CD14-positive monocyte (primary cell): Measurements from ENCODE around the gene IZUMO4. TPM values are rescaled to one million over a fixed set of nuclear protein-coding genes. Genes with fewer than 3 reads are reported as not detected.
A peak's percentile ranks its signal among the peaks of the same experiment; 100 is the strongest.

Experiments used
- DNase-seq, 3 donors: peaks; one replicate each; pipeline ENCODE4 v3.0.0-alpha.2; 2011 to 2022
- H2AFZ ChIP-seq: 2 replicates; pipeline ENCODE4 v1.6.0; 2012; ENCODE audit warnings: mild to moderate bottlenecking, low read depth, low read length, inconsistent platforms; ENCODE audit not compliant: insufficient read depth, poor library complexity, severe bottlenecking
- H3K27ac ChIP-seq, 2 donors: 1 replicate in 1 of 2; 2 replicates in 1 of 2; pipeline ENCODE4 v1.5.1; 2012 to 2013; ENCODE audit warnings: low read length in 2 of 2, control low read depth in 1 of 2, inconsistent platforms in 1 of 2, low read depth in 1 of 2, mild to moderate bottlenecking in 1 of 2
- H3K27me3 ChIP-seq, 2 donors: one replicate each; pipeline versions ENCODE4 v1.6.0 to v1.6.1; 2011 to 2013; ENCODE audit warnings: low read length in 2 of 2; ENCODE audit not compliant: control insufficient read depth in 2 of 2, insufficient read depth in 2 of 2
- H3K36me3 ChIP-seq, 2 donors: replicated peaks in 1 of 2; 1 replicate in 1 of 2; 2 replicates in 1 of 2; pipeline versions ENCODE4 v1.5.1 to v1.6.1; 2012 to 2013; ENCODE audit warnings: low read length in 2 of 2, control low read depth in 1 of 2, inconsistent platforms in 1 of 2, mild to moderate bottlenecking in 1 of 2; ENCODE audit not compliant: insufficient read depth in 2 of 2, control insufficient read depth in 1 of 2
- H3K4me1 ChIP-seq, 2 donors: 1 replicate in 1 of 2; 2 replicates in 1 of 2; pipeline versions ENCODE4 v1.5.1 to v1.6.1; 2012 to 2013; ENCODE audit warnings: low read length in 2 of 2, control low read depth in 1 of 2, inconsistent platforms in 1 of 2, mild to moderate bottlenecking in 1 of 2, moderate library complexity in 1 of 2; ENCODE audit not compliant: insufficient read depth in 2 of 2, control insufficient read depth in 1 of 2
- H3K4me2 ChIP-seq: replicated peaks from 2 replicates; pipeline ENCODE3; 2012; ENCODE audit warnings: low read length, moderate library complexity, mild to moderate bottlenecking; ENCODE audit not compliant: poor library complexity, severe bottlenecking; ENCODE audit errors: extremely low read depth
- H3K4me3 ChIP-seq, 3 experiments: fragments of 200-600 bp in 1 of 3; sonication (generic) in 1 of 3; replicated peaks in 1 of 3; 1 replicate in 2 of 3; 2 replicates in 1 of 3; pipeline ENCODE4 v1.5.1; 2011 to 2013; ENCODE audit warnings: low read length in 3 of 3, mild to moderate bottlenecking in 3 of 3, control low read depth in 2 of 3, low read depth in 2 of 3, inconsistent platforms in 1 of 3, moderate library complexity in 1 of 3
- H3K79me2 ChIP-seq: 2 replicates; pipeline ENCODE4 v1.6.0; 2012; ENCODE audit warnings: mild to moderate bottlenecking, control low read depth, inconsistent platforms, low read length, moderate library complexity; ENCODE audit not compliant: insufficient read depth
- H3K9ac ChIP-seq: 2 replicates; pipeline ENCODE4 v1.6.0; 2017; ENCODE audit warnings: low read length, mild to moderate bottlenecking; ENCODE audit not compliant: insufficient read depth, poor library complexity, severe bottlenecking
- H3K9me3 ChIP-seq, 2 donors: replicated peaks in 1 of 2; 1 replicate in 1 of 2; 2 replicates in 1 of 2; pipeline versions ENCODE4 v1.5.1 to v1.6.1; 2012 to 2013; ENCODE audit warnings: low read length in 2 of 2, control low read depth in 1 of 2; ENCODE audit not compliant: control insufficient read depth in 1 of 2, insufficient read depth in 1 of 2
- H4K20me1 ChIP-seq: 2 replicates; pipeline ENCODE4 v1.6.0; 2012; ENCODE audit warnings: mild to moderate bottlenecking, low read length, control low read depth, moderate library complexity; ENCODE audit not compliant: insufficient read depth
- H3K27ac Mint-ChIP-seq, 7 donors: one replicate each; pipeline ENCODE4 v1.8.0; 2020; ENCODE audit warnings: mild to moderate bottlenecking in 7 of 7, mixed read lengths in 7 of 7, moderate library complexity in 6 of 7, inconsistent platforms in 2 of 7
- H3K27me3 Mint-ChIP-seq, 3 donors: one replicate each; pipeline ENCODE4 v1.8.0; 2021 to 2022; ENCODE audit warnings: low read depth in 3 of 3, mild to moderate bottlenecking in 3 of 3, mixed read lengths in 3 of 3, moderate library complexity in 3 of 3, inconsistent platforms in 1 of 3
- H3K36me3 Mint-ChIP-seq, 2 donors: one replicate each; pipeline ENCODE4 v1.8.0; 2020; ENCODE audit warnings: mixed read lengths in 2 of 2, inconsistent platforms in 1 of 2, mild to moderate bottlenecking in 1 of 2
- H3K4me1 Mint-ChIP-seq: one replicate; pipeline ENCODE4 v1.8.0; 2020; ENCODE audit warnings: mild to moderate bottlenecking, mixed read lengths
- H3K4me3 Mint-ChIP-seq, 2 donors: one replicate each; pipeline ENCODE4 v1.8.0; 2020; ENCODE audit warnings: mild to moderate bottlenecking in 2 of 2, mixed read lengths in 2 of 2, moderate library complexity in 1 of 2
- H3K9me3 Mint-ChIP-seq, 7 donors: one replicate each; pipeline ENCODE4 v1.8.0; 2020 to 2022; ENCODE audit warnings: mixed read lengths in 7 of 7, mild to moderate bottlenecking in 6 of 7, moderate library complexity in 6 of 7, inconsistent platforms in 2 of 7
- WGBS: methylation state at CpG from one replicate; pipeline ENCODE4 v1.1.5; 2013; ENCODE audit warnings: missing lambda C conversion rate; ENCODE audit not compliant: insufficient coverage; 5-methylcytosine and 5-hydroxymethylcytosine counted together
- intact Hi-C, 2 donors: fragments of 100-400 bp; cut with micrococcal nuclease; formaldehyde crosslinking; loops; one replicate each; pipeline versions ENCODE4 v1.15.0 to v1.15.1; 2023
- polyA plus RNA-seq, 3 donors: library from polyadenylated mRNA; depleted of rRNA in 1 of 3; unstranded in 2 of 3; stranded (reverse) in 1 of 3; fragments of 300-500 nt in 2 of 3; fragments of >200 nt in 1 of 3; fragmentation: Illumina TruSeq in 2 of 3; gene quantifications; 1 replicate in 2 of 3; 2 replicates in 1 of 3; pipeline ENCODE4 v1.2.3, GENCODE V29; 2012 to 2021
- TF ChIP-seq, protein P1 (sequence below): fragments of 200-600 bp; IDR thresholded peaks from one replicate; pipeline ENCODE4 v1.8.0; 2022; ENCODE audit warnings: antibody characterized with exemption, mild to moderate bottlenecking

The IZUMO4 gene
- polyA plus RNA-seq, 3 donors: 0.41 to 17.5 (median 0.80) TPM

DNA sequence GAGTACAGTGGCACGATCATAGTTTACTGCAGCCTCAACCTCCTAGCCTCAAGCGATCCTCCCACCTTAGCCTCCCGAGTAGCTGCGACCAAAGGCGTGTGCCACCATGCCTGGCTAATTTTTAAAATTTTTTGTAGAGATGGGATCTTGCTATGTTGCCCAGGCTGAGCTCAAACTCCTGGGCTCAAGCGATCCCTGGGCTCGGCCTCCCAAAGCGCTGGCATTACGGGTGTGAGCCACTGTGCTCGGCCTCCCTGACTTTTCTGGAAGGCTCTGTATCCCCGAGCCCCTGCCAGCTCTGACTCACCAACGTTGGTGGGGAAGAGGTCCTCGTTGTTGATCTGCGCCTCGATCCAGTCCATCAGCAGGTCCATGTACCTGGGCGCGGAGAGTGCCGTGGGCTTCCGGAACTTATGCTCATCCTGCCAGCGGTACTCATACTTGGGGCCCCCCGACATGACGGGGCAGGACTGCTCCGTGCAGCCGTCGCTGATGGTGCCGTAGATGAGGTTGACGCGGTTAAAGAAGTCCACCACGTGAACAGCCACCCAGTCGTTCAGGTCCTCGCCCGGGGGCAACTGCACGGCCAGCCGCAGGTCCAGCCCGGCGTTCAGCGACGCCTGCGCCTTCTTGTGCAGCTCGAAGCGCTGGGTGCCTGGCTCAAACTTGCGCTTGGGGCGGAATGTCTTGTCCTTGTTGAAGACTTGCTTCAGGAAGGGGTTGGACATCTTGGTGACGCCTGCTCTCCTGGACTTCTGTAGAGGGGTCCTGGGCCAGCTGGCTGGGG, 18.7 kb upstream of the IZUMO4 start:
- TF ChIP-seq, protein P1, sequence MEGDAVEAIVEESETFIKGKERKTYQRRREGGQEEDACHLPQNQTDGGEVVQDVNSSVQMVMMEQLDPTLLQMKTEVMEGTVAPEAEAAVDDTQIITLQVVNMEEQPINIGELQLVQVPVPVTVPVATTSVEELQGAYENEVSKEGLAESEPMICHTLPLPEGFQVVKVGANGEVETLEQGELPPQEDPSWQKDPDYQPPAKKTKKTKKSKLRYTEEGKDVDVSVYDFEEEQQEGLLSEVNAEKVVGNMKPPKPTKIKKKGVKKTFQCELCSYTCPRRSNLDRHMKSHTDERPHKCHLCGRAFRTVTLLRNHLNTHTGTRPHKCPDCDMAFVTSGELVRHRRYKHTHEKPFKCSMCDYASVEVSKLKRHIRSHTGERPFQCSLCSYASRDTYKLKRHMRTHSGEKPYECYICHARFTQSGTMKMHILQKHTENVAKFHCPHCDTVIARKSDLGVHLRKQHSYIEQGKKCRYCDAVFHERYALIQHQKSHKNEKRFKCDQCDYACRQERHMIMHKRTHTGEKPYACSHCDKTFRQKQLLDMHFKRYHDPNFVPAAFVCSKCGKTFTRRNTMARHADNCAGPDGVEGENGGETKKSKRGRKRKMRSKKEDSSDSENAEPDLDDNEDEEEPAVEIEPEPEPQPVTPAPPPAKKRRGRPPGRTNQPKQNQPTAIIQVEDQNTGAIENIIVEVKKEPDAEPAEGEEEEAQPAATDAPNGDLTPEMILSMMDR: no peak
- Mint-ChIP-seq H3K27ac (peak overlapping the region in 5 of 7 donors; percentile 3 to 69 (median 43)), H3K9me3 (no peaks in the 10 kb centered on the region), H3K27me3 (peaks cover 0 to 3% (median 0%) of the 10 kb centered on the region in 3 donors), H3K36me3 (peaks cover 61 to 97% of the 10 kb centered on the region in 2 donors), H3K4me1 (peaks cover 47% of the 10 kb centered on the region), H3K4me3 (no peak overlapping the region)
- Histone ChIP-seq H3K4me1 (peaks cover 48 to 65% of the 10 kb centered on the region in 2 donors), H3K4me2 (no peak overlapping the region), H3K79me2 (peaks cover 96% of the 10 kb centered on the region), H3K9ac (no peak overlapping the region), H3K27ac (no peak overlapping the region), H3K9me3 (no peaks in the 10 kb centered on the region), H3K27me3 (no peaks in the 10 kb centered on the region), H3K4me3 (no peak overlapping the region), H4K20me1 (peaks cover 99% of the 10 kb centered on the region), H2AFZ (no peak overlapping the region), H3K36me3 (peaks cover 67 to 76% of the 10 kb centered on the region in 2 donors)
- 97% methylated on average over 39 of the region's 44 CpGs for WGBS
- DNase-seq: no peak
- intact Hi-C loops: no loop called here

DNA sequence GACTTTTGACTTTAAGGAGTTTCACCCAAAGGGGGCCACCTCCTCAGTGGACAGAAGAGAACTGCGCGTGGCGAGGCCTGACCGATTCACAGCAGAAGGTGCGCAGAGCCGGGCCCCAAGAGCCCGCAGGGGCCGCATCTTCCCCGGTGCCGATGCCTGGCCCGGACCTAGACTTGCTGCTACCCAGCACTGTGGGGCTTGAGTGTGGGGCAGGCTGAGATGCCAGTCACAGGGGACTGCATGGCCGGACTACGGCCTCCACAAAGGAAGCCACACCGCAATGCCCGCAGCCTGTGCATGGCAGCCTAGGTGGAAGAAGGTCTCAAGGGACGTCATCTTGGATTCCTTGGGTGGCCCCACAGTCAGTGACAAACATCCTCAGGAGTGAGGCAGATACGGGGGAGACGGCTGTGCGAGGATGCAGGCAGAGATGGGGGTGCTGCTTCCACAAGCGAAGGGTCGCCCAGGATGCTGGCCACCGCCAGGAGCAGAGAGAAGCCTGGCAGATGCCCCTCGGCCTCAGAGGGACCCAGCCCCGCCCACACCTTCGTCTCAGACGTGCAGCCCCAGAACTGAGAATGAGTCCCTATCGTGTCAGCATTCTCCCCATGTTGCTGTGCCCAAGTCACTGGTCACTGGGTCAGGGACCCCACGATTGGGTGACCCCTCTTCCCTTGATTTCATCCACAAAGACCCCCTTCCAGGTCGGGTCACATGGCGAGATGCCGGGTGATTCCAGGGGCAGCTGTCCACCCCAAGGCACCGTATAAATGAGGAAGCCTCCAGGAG, 17.4 kb upstream of the IZUMO4 start:
- Histone ChIP-seq H3K9me3 (no peaks in the 10 kb centered on the region), H3K4me1 (peaks cover 45 to 65% of the 10 kb centered on the region in 2 donors), H3K36me3 (peaks cover 61 to 77% of the 10 kb centered on the region in 2 donors), H3K79me2 (peaks cover 97% of the 10 kb centered on the region), H3K27ac (peak overlapping the region in 1 of 2 donors; percentile 41), H3K9ac (no peak overlapping the region), H2AFZ (no peak overlapping the region), H4K20me1 (peaks cover 97% of the 10 kb centered on the region), H3K27me3 (no peaks in the 10 kb centered on the region), H3K4me2 (no peak overlapping the region), H3K4me3 (no peak overlapping the region)
- no peak for DNase-seq
- TF ChIP-seq, protein P1: no peak
- peaks cover 0 to 3% (median 0%) of the 10 kb centered on the region in 7 donors for H3K9me3 Mint-ChIP-seq
- peak overlapping the region in 5 of 7 donors; percentile 50 to 100 (median 73) for H3K27ac Mint-ChIP-seq
- H3K4me3 Mint-ChIP-seq: no peak overlapping the region
- 95% methylated on average over 32 of the region's 32 CpGs for WGBS
- peaks cover 66 to 97% of the 10 kb centered on the region in 2 donors for H3K36me3 Mint-ChIP-seq
- intact Hi-C loops: no loop called here
- peaks cover 0 to 3% (median 0%) of the 10 kb centered on the region in 3 donors for H3K27me3 Mint-ChIP-seq
- peaks cover 40% of the 10 kb centered on the region for H3K4me1 Mint-ChIP-seq
